Dorsolateral prefrontal cortex (tissue), 118 donors: Measurements from ENCODE around the gene COQ10A. TPM values are rescaled to one million over a fixed set of nuclear protein-coding genes. Genes with fewer than 3 reads are reported as not detected.

Experiments
- total RNA-seq, 120 experiments: library from RNA; stranded (reverse); gene quantifications; one replicate each; pipeline versions ENCODE4 v1.2.3 to v1.2.4, GENCODE V29; 2022

Gene COQ10A
- total RNA-seq, 120 experiments from 2014 or later: 10.0 to 26.9 (median 17.8) TPM

Other genes starting within 250 kb of the COQ10A start
- gene IKZF4, start 245.9 kb upstream of the COQ10A start, total RNA-seq: 10 to 100 TPM; 10.2 to 23.6 (median 15.9) TPM
- 10 to 100 TPM in 110 of 120 experiments, 1 to 10 TPM in 10; 6.6 to 65.3 (median 18.5) TPM for gene RPS26, start 225.0 kb upstream of the COQ10A start, total RNA-seq
- 100 to 1,000 TPM in 44 of 120 experiments, 10 to 100 TPM in 76; 13.8 to 301 (median 84.0) TPM for gene ERBB3, start 186.8 kb upstream of the COQ10A start, total RNA-seq
- gene PA2G4, start 162.4 kb upstream of the COQ10A start, total RNA-seq: 10 to 100 TPM; 40.1 to 80.6 (median 58.7) TPM
- 1,000 to 10,000 TPM in 91 of 120 experiments, 100 to 1,000 TPM in 29; 743 to 1,715 (median 1,080) TPM for gene RPL41, start 150.3 kb upstream of the COQ10A start, total RNA-seq
- gene ZC3H10, start 148.7 kb upstream of the COQ10A start, total RNA-seq: 10 to 100 TPM in 25 of 120 experiments, 1 to 10 TPM in 95; 4.3 to 14.7 (median 8.4) TPM
- gene ESYT1, start 138.7 kb upstream of the COQ10A start, total RNA-seq: 10 to 100 TPM; 32.5 to 86.2 (median 56.5) TPM
- gene MYL6B, start 114.4 kb upstream of the COQ10A start, total RNA-seq: 100 to 1,000 TPM in 116 of 120 experiments, 10 to 100 TPM in 4; 75.7 to 236 (median 160) TPM
- gene MYL6, start 108.6 kb upstream of the COQ10A start, total RNA-seq: 100 to 1,000 TPM; 295 to 716 (median 377) TPM
- 100 to 1,000 TPM; 144 to 252 (median 196) TPM for gene SMARCC2, start 77.5 kb upstream of the COQ10A start, total RNA-seq
- 100 to 1,000 TPM in 18 of 120 experiments, 10 to 100 TPM in 102; 40.1 to 117 (median 86.4) TPM for gene RNF41, start 45.0 kb upstream of the COQ10A start, total RNA-seq
- 10 to 100 TPM; 32.1 to 66.4 (median 49.1) TPM for gene NABP2, start 42.6 kb upstream of the COQ10A start, total RNA-seq
- gene SLC39A5, start 36.9 kb upstream of the COQ10A start, total RNA-seq: 1 to 10 TPM in 18 of 120 experiments, under 1 TPM in 22, not detected in 80; 0.20 to 2.8 (median 0.97) TPM
- gene ANKRD52, start 8.6 kb upstream of the COQ10A start, total RNA-seq: 10 to 100 TPM; 32.7 to 75.7 (median 55.2) TPM
- 100 to 1,000 TPM; 122 to 244 (median 194) TPM for gene CS, start 33.4 kb downstream of the COQ10A start, total RNA-seq
- 100 to 1,000 TPM in 34 of 120 experiments, 10 to 100 TPM in 86; 65.8 to 125 (median 92.3) TPM for gene CNPY2, start 49.0 kb downstream of the COQ10A start, total RNA-seq
- gene PAN2, start 67.1 kb downstream of the COQ10A start, total RNA-seq: 100 to 1,000 TPM in 76 of 120 experiments, 10 to 100 TPM in 44; 59.4 to 269 (median 110) TPM
- 1 to 10 TPM in 2 of 120 experiments, under 1 TPM in 6, not detected in 112; 0.48 to 1.6 (median 0.78) TPM for gene IL23A, start 71.9 kb downstream of the COQ10A start, total RNA-seq
- gene STAT2, start 93.2 kb downstream of the COQ10A start, total RNA-seq: 100 to 1,000 TPM in 119 of 120 experiments, 10 to 100 TPM in 1; 94.6 to 278 (median 154) TPM
- not detected for gene APOF, start 95.9 kb downstream of the COQ10A start, total RNA-seq
- gene TIMELESS, start 182.5 kb downstream of the COQ10A start, total RNA-seq: 1 to 10 TPM; 1.8 to 8.2 (median 4.4) TPM
- gene MIP, start 187.7 kb downstream of the COQ10A start, total RNA-seq: 1 to 10 TPM in 5 of 120 experiments, under 1 TPM in 31, not detected in 84; 0.16 to 1.9 (median 0.50) TPM
- 1 to 10 TPM; 1.7 to 4.8 (median 2.6) TPM for gene SPRYD4, start 201.6 kb downstream of the COQ10A start, total RNA-seq
- gene GLS2, start 221.2 kb downstream of the COQ10A start, total RNA-seq: 10 to 100 TPM; 18.8 to 94.8 (median 53.5) TPM